WTC11 (cell line): ENCODE data around the gene SLC48A1. TPM values are rescaled to one million over a fixed set of nuclear protein-coding genes. Genes with fewer than 3 reads are reported as not detected.

Experiments used
- ATAC-seq: fragments of 200-7000 bp; cut with Tn5 transposase; 2 replicates; pipeline ENCODE4 v1.10.0; 2021; ENCODE audit warnings: mild to moderate bottlenecking, moderate library complexity
- CTCF ChIA-PET: fragments of 300-600 bp; sonication (Branson Sonifier 250); formaldehyde crosslinking; loops from one replicate; lab custom pipeline; 2021; ENCODE audit warnings: antibody characterized with exemption; lab: Charles Lee
- POLR2A ChIA-PET: fragments of 350-600 bp; sonication (Branson Sonifier 250); formaldehyde crosslinking; loops from one replicate; lab custom pipeline; 2021; ENCODE audit warnings: antibody characterized with exemption; lab: Charles Lee
- DNase-seq: peaks from one replicate; pipeline ENCODE4 v3.0.0; 2021; ENCODE audit warnings: low spot score
- H3K27ac Mint-ChIP-seq: 2 replicates; pipeline ENCODE4 v1.8.0; 2021; ENCODE audit warnings: mixed read lengths
- H3K27me3 Mint-ChIP-seq: 2 replicates; pipeline ENCODE4 v1.8.0; 2021; ENCODE audit warnings: low read depth, mild to moderate bottlenecking, moderate library complexity, mixed read lengths
- H3K36me3 Mint-ChIP-seq: 2 replicates; pipeline ENCODE4 v1.8.0; 2021; ENCODE audit warnings: mixed read lengths
- H3K4me1 Mint-ChIP-seq: 2 replicates; pipeline ENCODE4 v1.8.0; 2022; ENCODE audit warnings: mixed read lengths
- H3K4me3 Mint-ChIP-seq: 2 replicates; pipeline ENCODE4 v1.8.0; 2021; ENCODE audit warnings: mild to moderate bottlenecking, moderate library complexity, mixed read lengths
- H3K9me3 Mint-ChIP-seq: 2 replicates; pipeline ENCODE4 v1.8.0; 2021; ENCODE audit warnings: mixed read lengths
- CREM ChIP-seq: sonication (generic); formaldehyde crosslinking; IDR thresholded peaks from 2 replicates; pipeline ENCODE4 v1.8.1; 2022; ENCODE audit warnings: mild to moderate bottlenecking, missing genetic modification reagents, moderate library complexity
- CTCF ChIP-seq: fragments of 200-600 bp; IDR thresholded peaks from 2 replicates; pipeline ENCODE4 v1.8.0; 2022; ENCODE audit warnings: antibody characterized with exemption
- E2F1 ChIP-seq: sonication (generic); formaldehyde crosslinking; IDR thresholded peaks from 2 replicates; pipeline ENCODE4 v1.8.0; 2022; ENCODE audit warnings: mild to moderate bottlenecking, missing genetic modification reagents
- E2F4 ChIP-seq: sonication (generic); formaldehyde crosslinking; IDR thresholded peaks from 2 replicates; pipeline ENCODE4 v1.8.1; 2022; ENCODE audit warnings: low read depth, mild to moderate bottlenecking, moderate library complexity, missing genetic modification reagents, borderline replicate concordance
- ELF4 ChIP-seq: sonication (generic); formaldehyde crosslinking; IDR thresholded peaks from 2 replicates; pipeline ENCODE4 v1.8.1; 2022; ENCODE audit warnings: low read depth, mild to moderate bottlenecking, moderate library complexity, missing genetic modification reagents
- EMX1 ChIP-seq: fragments of 250-450 bp; sonication (Bioruptor Pico); IDR thresholded peaks from 2 replicates; pipeline ENCODE4 v1.8.0; 2021; ENCODE audit warnings: mild to moderate bottlenecking
- ETV6 ChIP-seq: sonication (generic); formaldehyde crosslinking; IDR thresholded peaks from 2 replicates; pipeline ENCODE4 v1.8.1; 2022; ENCODE audit warnings: mild to moderate bottlenecking, missing genetic modification reagents
- FOXJ3 ChIP-seq: sonication (generic); formaldehyde crosslinking; IDR thresholded peaks from 2 replicates; pipeline ENCODE4 v1.9.0; 2021; ENCODE audit warnings: missing genetic modification reagents, mild to moderate bottlenecking, borderline replicate concordance
- FOXK1 ChIP-seq: sonication (generic); formaldehyde crosslinking; IDR thresholded peaks from 2 replicates; pipeline ENCODE4 v1.8.0; 2022; ENCODE audit warnings: mild to moderate bottlenecking, moderate library complexity, missing genetic modification reagents
- HMGA2 ChIP-seq: fragments of 250-450 bp; sonication (Bioruptor Pico); IDR thresholded peaks from 2 replicates; pipeline ENCODE4 v1.4.0; 2021; ENCODE audit warnings: mild to moderate bottlenecking, moderate library complexity
- HMGXB4 ChIP-seq: sonication (generic); formaldehyde crosslinking; IDR thresholded peaks from 2 replicates; pipeline ENCODE4 v1.8.1; 2023; ENCODE audit warnings: mild to moderate bottlenecking, moderate library complexity, missing genetic modification reagents
- MAX ChIP-seq: sonication (generic); formaldehyde crosslinking; IDR thresholded peaks from 2 replicates; pipeline ENCODE4 v1.8.0; 2022; ENCODE audit warnings: mild to moderate bottlenecking, missing genetic modification reagents
- NR1H2 ChIP-seq: sonication (generic); formaldehyde crosslinking; IDR thresholded peaks from 2 replicates; pipeline ENCODE4 v1.9.0; 2021; ENCODE audit warnings: mild to moderate bottlenecking, moderate library complexity, missing genetic modification reagents
- PRRX2 ChIP-seq: fragments of 250-450 bp; sonication (Bioruptor Pico); IDR thresholded peaks from 2 replicates; pipeline ENCODE4 v1.8.0; 2021; ENCODE audit warnings: mild to moderate bottlenecking
- SMAD3 ChIP-seq: sonication (generic); formaldehyde crosslinking; IDR thresholded peaks from 2 replicates; pipeline ENCODE4 v1.8.0; 2022; ENCODE audit warnings: missing genetic modification reagents, mild to moderate bottlenecking, borderline replicate concordance
- SMAD4 ChIP-seq: sonication (generic); formaldehyde crosslinking; IDR thresholded peaks from 2 replicates; pipeline ENCODE4 v1.8.0; 2022; ENCODE audit warnings: mild to moderate bottlenecking, missing genetic modification reagents
- TEAD1 ChIP-seq: sonication (generic); formaldehyde crosslinking; IDR thresholded peaks from 2 replicates; pipeline ENCODE4 v1.8.0; 2022; ENCODE audit warnings: mild to moderate bottlenecking, missing genetic modification reagents
- ZBTB21 ChIP-seq: sonication (generic); formaldehyde crosslinking; IDR thresholded peaks from 2 replicates; pipeline ENCODE4 v1.8.1; 2023; ENCODE audit warnings: mild to moderate bottlenecking, missing genetic modification reagents, borderline replicate concordance
- ZNF121 ChIP-seq: sonication (generic); formaldehyde crosslinking; IDR thresholded peaks from 2 replicates; pipeline ENCODE4 v1.8.0; 2023; ENCODE audit warnings: missing genetic modification reagents
- ZNF219 ChIP-seq: sonication (generic); formaldehyde crosslinking; IDR thresholded peaks from 2 replicates; pipeline ENCODE4 v1.8.0; 2023; ENCODE audit warnings: missing genetic modification reagents, mild to moderate bottlenecking, borderline replicate concordance
- ZNF423 ChIP-seq: fragments of 250-450 bp; sonication (Bioruptor Pico); IDR thresholded peaks from 2 replicates; pipeline ENCODE4 v2.1.2; 2022; ENCODE audit warnings: mild to moderate bottlenecking, moderate library complexity
- ZNF512 ChIP-seq: sonication (generic); formaldehyde crosslinking; IDR thresholded peaks from 2 replicates; pipeline ENCODE4 v1.8.1; 2022; ENCODE audit warnings: missing genetic modification reagents, borderline replicate concordance
- ZNF532 ChIP-seq: fragments of 250-450 bp; sonication (Bioruptor Pico); IDR thresholded peaks from 2 replicates; pipeline ENCODE4 v1.9.0; 2021; ENCODE audit warnings: mild to moderate bottlenecking, borderline replicate concordance
- total RNA-seq: library from RNA; stranded (reverse); gene quantifications from 3 replicates; pipeline ENCODE4 v1.2.3, GENCODE V29; 2021

Gene SLC48A1
- total RNA-seq, 1 experiment from 2014 or later: 13.8 TPM

GRCh38 chr12:47798382-47798948 lies 25.4 kb downstream of the SLC48A1 start (continued):
- TF ChIP-seq E2F1 (CRISPR knock-in tag) (no peak), NR1H2 (CRISPR knock-in tag) (no peak), CREM (CRISPR knock-in tag) (no peak), ZNF532 (CRISPR knock-in tag) (no peak), E2F4 (CRISPR knock-in tag) (no peak), CTCF (no peak), ETV6 (CRISPR knock-in tag) (no peak), HMGA2 (CRISPR knock-in tag) (no peak), ZNF219 (CRISPR knock-in tag) (no peak), MAX (CRISPR knock-in tag) (no peak), SMAD4 (CRISPR knock-in tag) (no peak), FOXJ3 (CRISPR knock-in tag) (no peak), PRRX2 (no peak)

GRCh38 chr12:47799357-47799955 lies 26.4 kb downstream of the SLC48A1 start:
- Mint-ChIP-seq H3K4me1 (peaks cover 46% of the 10 kb centered on the region), H3K36me3 (peaks cover 3% of the 10 kb centered on the region; the same call in 1 of the 2 replicates), H3K4me3 (no peak overlapping the region), H3K27ac (peak overlapping the region; percentile 49; the same call in 1 of the 2 replicates), H3K9me3 (no peaks in the 10 kb centered on the region), H3K27me3 (no peaks in the 10 kb centered on the region)
- ATAC-seq (no peak), DNase-seq (no peak)
- ChIA-PET CTCF (interaction anchor here (0.8 to 14.9 kb wide), 6 partner anchors 11 to 66 kb away, joined by 3 to 408 read pairs (median 36); no protein-coding TSS in a partner anchor), POLR2A (no interaction called here)
- TF ChIP-seq TEAD1 (CRISPR knock-in tag): no peak
- no peak for TF ChIP-seq ZNF423 (CRISPR knock-in tag)
- TF ChIP-seq ZBTB21 (CRISPR knock-in tag): no peak
- TF ChIP-seq ZNF512 (CRISPR knock-in tag): no peak
- TF ChIP-seq E2F1 (CRISPR knock-in tag): no peak
- TF ChIP-seq EMX1: no peak
- TF ChIP-seq SMAD3 (CRISPR knock-in tag): no peak
- TF ChIP-seq CREM (CRISPR knock-in tag): no peak
- TF ChIP-seq HMGXB4 (CRISPR knock-in tag): no peak
- TF ChIP-seq FOXK1 (CRISPR knock-in tag): no peak
- TF ChIP-seq ZNF121 (CRISPR knock-in tag): no peak
- TF ChIP-seq ELF4 (CRISPR knock-in tag): no peak
